Measurements from ENCODE around the gene KLHL36.
A peak's percentile ranks its signal among the peaks of the same experiment; 100 is the strongest.
"Not testable (repeated sequence)": the region's sequence is repeated elsewhere in the genome, so short reads cannot be mapped to it uniquely, and the experiment has no call there.

KLHL36 gene

GRCh38 chr16:84673561-84673960 lies 25.2 kb downstream of the KLHL36 start:
- DNase-seq, result no peak

DNA sequence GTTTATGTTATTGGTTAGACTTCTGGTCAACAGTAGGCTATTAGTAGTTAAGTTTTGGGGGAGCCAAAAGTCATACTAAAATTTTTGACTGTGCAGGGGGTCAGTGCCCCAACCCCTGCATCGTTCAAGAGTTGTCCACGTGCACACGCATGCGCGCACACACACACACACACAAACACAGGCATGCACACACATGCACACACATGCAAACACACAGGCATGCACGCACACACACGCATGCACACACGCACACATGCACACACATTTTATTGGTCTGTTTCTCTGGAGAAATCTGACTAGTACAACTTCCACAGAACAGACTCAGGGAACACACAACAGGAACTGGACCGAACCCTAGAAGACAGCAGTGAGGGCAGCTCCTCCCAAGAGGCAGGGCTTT lies 27.1 kb downstream of the KLHL36 start:
- no peak for DNase-seq

DNA sequence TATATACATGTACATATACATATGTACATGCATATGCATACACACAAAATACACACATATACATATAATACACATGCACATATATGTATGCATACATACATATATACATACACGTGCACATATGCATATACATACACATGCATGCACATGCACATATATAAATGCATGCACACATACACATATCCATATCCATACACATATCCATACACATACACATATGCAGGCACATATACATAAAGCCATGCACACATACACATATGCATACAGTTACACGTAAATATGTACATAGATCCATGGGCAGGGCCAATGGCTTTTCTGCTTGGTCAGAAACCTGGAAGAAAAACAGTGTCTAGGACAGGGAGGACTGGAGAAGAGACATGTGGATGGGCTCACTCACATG lies 27.6 kb downstream of the KLHL36 start:
- no peak for DNase-seq

DNA sequence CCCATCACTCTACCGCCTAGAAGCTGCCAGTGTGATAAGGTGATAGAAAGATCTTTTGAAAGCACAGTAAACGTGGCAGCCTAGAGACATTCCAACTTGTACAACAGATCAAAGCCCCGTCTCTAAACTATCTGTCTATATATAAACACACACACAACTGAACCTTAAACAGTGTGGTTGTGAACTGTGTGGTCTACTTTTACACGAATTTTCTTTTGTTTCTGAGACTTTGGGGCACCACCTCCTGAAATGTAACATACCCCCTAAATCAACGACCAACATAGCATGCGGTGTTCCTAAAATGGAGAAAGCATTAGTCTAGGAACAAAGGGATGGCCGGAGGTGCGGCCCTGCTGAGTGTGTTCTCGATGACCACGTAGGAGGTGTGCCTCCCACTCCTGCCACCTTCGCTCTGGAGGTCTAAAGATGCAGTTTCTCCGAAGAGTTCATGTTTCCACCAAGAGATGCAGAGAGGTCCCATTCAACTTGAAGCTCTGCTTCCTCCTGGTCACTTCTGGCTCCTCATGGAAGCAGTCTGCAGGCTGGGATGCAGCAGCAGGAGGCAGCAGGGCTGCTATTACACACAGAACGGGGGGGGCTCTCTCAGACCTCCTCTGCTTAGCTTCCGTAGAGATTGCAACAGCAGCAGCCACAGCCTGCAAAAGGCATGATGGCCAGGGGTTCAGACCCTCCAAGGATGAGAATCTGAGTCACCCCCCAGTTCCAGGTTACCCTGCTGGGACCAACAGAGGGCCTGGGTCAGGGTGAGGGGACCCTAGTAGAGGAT lies 28.9 kb downstream of the KLHL36 start:
- DNase-seq, result no peak

DNA sequence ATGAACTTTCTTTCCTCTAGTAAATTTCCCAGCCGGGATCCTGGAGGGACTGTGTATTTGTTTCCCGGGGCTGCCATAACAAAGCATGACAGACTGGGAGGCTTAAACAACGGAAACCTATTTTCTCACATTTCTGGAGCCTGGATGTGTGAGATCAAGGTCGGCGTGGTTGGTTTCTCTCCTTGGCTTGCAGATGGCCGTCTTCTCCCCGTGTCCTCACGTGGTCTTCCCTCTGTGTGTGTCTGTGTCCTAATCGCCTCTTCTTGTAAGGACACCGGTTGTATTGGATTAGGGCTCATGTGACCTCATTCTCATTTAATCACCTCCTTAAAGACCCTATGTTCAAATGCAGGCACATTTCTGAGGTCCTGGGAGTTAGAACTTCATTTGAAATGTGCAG lies 29.5 kb downstream of the KLHL36 start:
- DNase-seq, result no peak

DNA sequence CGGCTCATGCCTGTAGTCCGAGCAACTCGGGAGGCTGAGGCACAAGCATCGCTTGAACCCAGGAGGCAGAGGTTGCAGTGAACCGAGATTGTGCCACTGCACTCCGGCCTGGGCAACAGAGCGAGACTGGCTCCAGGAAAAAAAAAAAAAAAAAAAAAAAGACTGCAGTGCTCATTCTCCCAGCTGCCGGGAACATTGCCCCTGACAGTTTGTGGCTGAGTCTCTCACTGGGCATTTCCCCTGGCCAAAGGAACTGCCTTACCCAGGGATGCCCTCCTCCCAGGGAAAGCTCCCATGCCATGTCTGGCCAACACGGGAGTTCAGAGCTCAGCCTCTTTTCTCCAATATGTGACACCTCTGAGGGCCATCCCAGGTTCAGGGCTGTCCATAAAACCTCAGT lies 30.2 kb downstream of the KLHL36 start:
- DNase-seq, result no peak

DNA sequence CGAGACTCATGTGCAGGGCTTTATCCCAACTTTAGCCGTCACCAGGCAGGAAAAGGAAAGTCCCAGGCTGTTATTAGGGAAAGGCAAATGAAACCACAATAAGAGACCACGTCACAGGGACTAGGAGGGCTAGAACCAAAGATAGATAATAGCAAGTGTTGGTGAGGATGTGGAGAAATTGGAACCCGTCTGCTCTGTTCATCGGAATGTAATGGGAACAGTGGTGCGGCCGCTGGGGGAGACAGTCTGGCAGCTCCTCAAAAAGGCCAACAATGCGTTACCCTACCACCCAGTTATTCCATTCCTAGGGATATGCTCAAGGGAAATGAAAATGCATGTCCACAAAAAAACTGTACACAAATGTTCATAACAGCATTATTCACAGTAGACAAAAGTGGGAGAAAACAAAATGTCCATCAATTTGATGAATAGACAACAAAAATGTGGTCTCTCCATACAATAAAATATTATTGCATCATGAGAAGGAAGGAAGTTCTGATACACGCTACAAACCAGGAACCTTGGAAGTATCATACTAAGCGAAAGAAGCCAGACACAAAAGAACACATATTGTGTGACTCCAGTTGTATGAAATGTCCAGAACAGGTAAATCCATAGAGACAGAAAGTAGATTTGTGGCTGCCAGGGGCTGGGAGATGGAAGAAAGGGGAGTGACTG lies 32.0 kb downstream of the KLHL36 start:
- DNase-seq, result no peak

GRCh38 chr16:84680843-84681629 lies 32.7 kb downstream of the KLHL36 start:
- no peak for DNase-seq

GRCh38 chr16:84683691-84684591 lies 35.6 kb downstream of the KLHL36 start:
- DNase-seq, result no peak

GRCh38 chr16:84684592-84684965 lies 36.3 kb downstream of the KLHL36 start:
- no peak for DNase-seq

DNA sequence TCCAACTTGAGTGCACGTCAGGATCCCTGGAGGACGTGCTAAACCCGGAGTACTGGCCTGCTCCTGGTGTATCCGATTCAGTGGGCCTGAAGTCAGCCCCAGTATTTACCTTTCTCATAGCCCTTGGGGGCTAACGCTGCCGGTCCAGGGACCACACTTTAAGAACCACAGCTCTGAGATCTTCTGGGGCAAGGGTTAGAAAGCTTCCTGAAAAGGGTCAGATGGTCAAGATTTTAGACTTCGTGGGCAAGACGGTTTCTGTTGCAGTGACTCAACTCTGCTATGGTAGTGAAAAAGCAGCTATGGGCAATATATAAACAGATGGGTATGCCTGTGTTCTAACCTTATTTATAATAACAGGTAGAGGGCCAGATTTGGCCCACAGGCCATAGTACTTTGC lies 36.9 kb downstream of the KLHL36 start:
- DNase-seq, result no peak

DNA sequence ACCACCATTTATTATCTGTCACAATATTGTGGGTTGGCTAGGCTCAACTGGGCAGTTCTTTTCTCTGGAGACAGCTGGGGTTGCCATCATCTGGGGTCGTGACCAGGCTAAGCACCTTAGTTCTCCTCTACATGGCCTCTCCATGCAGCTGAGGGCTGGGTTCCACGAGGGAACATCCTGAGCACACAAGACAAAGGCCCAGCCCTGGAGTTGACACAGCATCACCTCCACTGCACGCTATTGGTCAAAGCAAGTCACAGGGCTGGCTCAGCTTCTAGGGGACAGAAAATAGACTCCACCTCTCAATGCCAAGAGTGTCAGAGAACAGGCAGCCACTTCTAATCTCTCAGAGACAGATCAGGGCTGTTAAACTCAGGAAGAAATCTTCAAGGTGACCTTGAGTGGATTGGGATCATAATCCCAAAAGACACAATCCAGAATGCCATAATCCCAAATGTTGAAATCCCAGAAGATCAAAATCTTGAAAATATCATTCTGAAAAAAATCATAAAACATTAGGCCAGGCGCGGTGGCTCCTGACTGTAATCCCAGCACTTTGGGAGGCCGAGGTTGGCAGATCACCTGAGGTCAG lies 38.5 kb downstream of the KLHL36 start:
- DNase-seq, result no peak

DNA sequence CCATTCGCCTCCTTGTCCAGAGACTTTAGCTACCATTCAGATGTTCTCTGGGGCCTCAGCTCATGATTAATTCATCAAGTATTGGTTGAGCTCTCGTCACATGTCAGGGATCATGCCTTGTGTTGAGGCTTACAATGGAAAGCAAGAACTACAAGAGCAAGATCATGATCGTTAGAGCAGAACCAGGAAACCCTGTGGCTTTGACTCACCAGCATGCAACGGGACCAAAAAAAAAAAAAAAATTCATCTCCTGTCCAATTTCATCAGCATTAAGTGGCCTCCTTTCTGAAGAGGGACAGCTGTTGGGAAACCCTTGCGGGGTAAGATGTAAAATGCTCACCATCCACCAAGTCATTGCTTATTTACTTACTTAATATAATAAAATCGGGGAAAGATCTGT lies 39.4 kb downstream of the KLHL36 start:
- DNase-seq, result peak in 1 of 5 donors; percentile 23

- not testable (repeated sequence) for DNase-seq
Observed at GRCh38 chr16:84688163-84688562, 39.9 kb downstream of the KLHL36 start.

DNA sequence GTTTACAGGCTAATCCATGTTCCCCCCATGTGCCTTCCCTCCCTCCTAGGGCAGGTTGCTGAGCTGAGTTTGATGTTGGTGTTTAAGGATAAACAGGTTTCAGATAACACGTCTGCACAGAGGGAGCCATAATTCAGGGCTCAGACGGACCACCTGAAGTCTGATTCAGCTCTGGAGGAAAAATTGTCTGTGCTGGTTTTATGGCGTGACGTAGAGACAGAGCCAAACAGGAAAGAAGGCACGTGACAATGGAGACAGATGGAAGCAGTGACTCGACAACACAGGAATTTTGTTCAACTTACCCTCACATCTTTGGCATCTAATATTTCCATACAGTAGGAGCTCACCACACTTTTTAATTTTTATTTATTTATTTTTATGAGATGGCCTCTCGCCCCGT lies 40.8 kb downstream of the KLHL36 start:
- no peak for DNase-seq

- no peak for DNase-seq
Observed at GRCh38 chr16:84690088-84690819, 41.9 kb downstream of the KLHL36 start.

DNA sequence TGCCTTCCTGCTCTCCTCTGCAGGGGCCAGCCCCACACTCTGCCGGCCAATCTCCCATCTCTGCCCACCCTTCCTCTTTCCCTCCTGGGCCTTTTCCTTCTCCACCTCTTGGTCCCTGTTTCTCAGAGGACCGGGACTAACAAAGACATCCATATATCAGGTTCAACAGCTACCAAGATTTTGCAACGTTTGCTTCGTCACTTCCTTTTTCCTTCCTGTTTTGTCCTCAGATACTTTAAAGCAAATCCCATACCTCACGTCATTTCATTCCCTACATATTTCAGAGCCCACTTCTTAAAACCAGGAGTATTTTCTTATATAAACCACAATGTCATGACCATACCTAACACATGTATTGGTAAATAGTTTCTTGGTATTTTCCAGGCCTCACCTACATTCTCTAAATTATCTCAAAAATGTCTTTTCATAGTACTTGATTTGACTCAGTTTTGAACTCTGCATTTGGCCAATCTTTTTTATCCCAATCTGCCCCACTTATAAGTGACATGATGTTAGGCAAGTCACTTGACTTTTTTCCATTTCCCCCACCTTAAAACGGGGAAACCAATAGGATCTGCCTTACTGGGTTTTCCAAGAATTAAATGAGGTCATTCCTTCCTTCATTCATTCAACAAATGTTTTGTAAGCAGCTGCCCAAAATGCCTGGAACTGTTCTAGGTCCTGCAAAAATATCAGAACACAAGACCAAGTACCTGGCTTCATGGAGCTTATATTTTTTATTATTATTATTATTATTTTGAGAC lies 44.3 kb downstream of the KLHL36 start:
- no peak for DNase-seq

DNA sequence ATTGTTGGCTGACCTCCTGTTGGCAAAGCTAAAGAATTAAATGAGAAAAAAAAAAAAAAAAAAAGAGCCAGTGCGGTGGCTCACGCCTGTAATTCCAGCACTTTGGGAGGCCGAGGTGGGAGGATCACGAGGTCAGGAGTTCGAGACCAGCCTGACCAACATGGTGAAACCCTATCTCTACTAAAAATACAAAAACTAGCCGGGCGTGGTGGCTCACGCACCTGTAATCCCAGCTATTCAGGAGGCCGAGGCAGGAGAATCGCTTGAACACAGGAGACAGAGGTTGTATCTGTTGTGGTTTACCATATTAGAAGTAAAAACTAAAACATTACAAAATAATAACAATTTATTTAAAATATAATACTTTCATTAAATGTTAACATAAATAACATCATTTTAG lies 45.6 kb downstream of the KLHL36 start:
- DNase-seq, result not testable (repeated sequence)

- DNase-seq, result no peak
Observed at GRCh38 chr16:84694980-84695379, 46.7 kb downstream of the KLHL36 start.

- DNase-seq, result no peak
Observed at GRCh38 chr16:84699147-84699711, 50.9 kb downstream of the KLHL36 start.

Measured in T-helper 1 cell (primary cell).